ENCODE measurements around the gene CAMKK2.
A peak's percentile ranks its signal among the peaks of the same experiment; 100 is the strongest.

The CAMKK2 gene

DNA sequence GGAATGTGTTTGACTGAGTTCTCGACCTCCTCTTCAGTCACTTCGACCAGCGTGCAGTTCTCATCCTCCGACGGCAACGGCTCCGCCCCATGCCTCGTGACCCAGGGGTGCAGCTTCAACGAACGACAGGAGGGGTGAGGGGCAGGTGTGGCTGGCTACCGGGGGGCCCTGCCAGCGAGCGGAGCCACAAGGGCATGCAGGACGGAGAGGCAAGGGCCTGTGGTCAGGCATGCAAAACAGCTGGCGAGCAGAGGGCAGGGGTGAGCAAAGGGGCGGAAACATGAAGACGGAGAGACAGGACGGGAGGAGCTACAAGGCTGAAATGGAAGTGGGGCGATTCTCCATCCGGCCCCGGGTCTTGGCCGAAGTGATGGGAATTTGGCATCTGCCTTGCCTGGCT is 47.9 kb downstream of the CAMKK2 start:
- DNase-seq (ENCODE audit: low read depth in 1 of 2, low spot score in 1 of 2): no peak

GRCh38 chr12:121246893-121247557 is 49.5 kb downstream of the CAMKK2 start:
- no peak for DNase-seq (ENCODE audit: low read depth in 1 of 2, low spot score in 1 of 2)

DNA sequence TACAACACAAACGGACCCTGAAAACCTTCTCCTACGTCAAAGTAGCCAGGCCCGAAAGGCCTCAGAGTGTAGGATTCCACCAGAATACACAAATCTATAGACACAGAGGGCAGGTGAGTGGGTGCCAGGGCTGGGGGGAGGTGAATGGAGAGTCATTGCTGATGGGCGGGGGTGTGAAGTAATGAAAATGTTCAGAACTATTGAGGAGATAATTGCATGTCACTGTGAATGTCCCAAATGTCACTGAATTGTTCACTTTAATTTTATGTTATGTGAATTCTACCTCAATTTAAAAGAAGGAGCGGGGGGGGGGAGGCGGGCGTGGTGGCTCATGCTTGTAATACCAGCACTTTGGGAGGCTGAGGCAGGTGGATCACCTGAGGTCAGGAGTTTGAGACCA is 50.6 kb downstream of the CAMKK2 start:
- no peak for DNase-seq (ENCODE audit: low read depth in 1 of 2, low spot score in 1 of 2)

GRCh38 chr12:121245031-121245430 is 51.5 kb downstream of the CAMKK2 start:
- no peak for DNase-seq (ENCODE audit: low read depth in 1 of 2, low spot score in 1 of 2)

- DNase-seq (ENCODE audit: low read depth in 1 of 2, low spot score in 1 of 2): no peak
These were observed 55.1 kb downstream of the CAMKK2 start for GRCh38 chr12:121241156-121241970.

GRCh38 chr12:121240484-121241101 is 55.9 kb downstream of the CAMKK2 start:
- peak; percentile 76 to 84 for DNase-seq (ENCODE audit: low read depth in 1 of 2, low spot score in 1 of 2)

DNA sequence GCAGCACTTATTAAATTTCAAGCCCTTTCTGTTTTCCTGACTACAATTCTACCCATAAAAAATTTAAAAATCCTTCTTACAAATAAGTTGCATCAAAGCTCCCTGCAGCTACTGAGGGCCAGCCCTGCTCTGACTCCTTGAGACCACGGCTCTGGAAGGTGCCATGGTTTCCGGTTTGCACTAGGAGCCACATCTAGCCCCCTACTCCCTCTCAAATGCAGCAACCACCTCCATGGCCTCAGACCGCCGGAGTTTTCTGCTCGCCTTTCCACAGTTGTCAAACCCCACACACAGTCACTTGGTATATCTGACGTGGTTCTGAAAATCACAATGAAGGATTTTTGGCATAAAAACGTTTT is 56.5 kb downstream of the CAMKK2 start:
- DNase-seq (ENCODE audit: low read depth in 1 of 2, low spot score in 1 of 2): no peak

GRCh38 chr12:121239351-121240061 is 57.0 kb downstream of the CAMKK2 start:
- no peak for DNase-seq (ENCODE audit: low read depth in 1 of 2, low spot score in 1 of 2)

DNA sequence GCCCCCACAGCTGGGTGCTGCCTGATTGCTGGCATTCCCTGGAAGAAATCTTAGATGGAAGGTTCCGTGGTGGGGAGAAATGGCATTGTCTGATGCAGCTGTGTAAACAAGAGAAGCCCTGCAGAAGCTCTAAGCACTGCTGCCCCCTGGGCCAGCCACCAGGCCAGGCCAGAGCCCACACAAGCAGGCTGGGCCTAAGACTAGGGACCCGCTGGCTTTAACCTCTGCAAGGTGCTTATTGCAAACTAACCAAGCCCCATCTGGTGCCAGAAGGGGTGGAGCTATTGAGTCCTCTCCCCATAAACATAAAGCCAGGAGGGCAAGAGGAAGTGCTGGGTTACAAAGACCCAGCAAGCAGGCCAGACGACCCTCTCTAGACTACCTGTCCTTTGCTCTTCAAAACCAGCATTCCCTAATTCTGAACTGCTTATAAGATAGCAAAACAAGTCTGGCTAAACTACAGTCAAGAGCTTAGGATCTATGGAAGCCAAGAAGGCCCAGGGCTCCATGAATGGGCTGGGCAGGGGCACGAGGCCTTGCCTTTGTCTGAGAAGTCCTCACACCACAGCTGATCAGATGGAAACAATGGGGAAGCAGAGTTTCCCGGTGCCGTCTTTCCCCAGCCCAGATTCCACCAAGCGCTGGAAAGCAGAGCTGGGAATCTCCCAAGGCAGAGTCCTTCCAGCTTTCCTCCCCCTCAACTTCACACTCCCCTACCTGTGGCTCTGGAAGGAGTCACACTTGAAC is 57.7 kb downstream of the CAMKK2 start:
- no peak for DNase-seq (ENCODE audit: low read depth in 1 of 2, low spot score in 1 of 2)

DNA sequence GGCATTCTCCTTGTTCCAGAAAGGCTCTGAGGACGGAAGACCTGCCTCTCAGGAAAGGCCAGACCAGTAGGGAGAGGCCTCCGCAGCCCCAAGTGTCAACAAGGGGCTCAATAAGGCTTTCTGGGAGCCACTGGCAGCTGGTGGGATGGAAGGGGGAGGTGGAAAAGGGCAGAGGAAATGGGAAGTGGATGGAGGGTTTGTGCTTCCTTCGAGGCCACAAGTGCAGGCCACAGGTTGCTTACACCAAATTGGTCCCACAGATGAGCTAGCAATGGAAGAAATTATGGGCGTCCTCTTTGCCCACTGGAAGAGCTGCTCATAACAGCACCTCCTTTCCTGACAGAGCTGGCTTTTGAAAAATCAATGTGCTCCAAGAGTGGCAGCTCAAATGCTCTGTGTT is 58.4 kb downstream of the CAMKK2 start:
- DNase-seq (ENCODE audit: low read depth in 1 of 2, low spot score in 1 of 2): no peak

DNA sequence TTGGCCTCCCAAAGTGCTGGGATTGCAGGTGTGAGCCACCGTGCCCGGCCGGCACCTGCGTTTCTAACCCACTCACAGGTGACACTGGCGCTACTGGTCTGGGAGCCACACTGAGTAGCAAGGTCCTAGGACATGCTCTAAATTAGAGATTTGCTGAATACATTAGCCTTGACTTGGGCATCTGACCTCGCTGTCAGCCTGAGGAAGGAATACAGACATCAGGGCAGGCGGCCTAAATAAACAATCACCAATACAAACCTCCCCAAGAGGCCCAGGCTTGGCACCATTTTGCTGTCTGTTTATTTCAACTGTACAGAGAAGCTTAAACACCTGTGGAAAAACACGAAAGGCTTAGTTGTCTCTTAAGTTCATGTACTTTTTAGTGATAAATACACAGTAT is 59.1 kb downstream of the CAMKK2 start:
- no peak for DNase-seq (ENCODE audit: low read depth in 1 of 2, low spot score in 1 of 2)

DNA sequence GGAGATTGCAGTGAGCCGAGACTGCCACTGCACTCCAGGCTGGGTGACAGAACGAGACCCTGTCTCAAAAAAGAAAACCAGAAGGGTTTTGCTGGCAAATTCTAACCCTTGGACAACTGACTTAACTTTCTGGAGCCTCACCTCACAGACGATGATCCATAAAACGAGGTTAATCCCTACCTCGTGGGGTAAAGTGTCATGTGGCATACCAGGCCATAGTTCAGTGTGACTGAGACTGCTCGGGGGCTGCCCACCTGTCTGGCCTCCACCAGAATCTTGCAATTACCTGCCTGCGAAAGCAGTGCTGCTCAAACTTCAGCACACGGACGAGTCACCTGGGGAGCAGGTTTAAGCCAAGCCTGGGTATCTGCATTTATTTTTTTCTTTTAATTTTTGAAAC is 59.7 kb downstream of the CAMKK2 start:
- no peak for DNase-seq (ENCODE audit: low read depth in 1 of 2, low spot score in 1 of 2)

DNA sequence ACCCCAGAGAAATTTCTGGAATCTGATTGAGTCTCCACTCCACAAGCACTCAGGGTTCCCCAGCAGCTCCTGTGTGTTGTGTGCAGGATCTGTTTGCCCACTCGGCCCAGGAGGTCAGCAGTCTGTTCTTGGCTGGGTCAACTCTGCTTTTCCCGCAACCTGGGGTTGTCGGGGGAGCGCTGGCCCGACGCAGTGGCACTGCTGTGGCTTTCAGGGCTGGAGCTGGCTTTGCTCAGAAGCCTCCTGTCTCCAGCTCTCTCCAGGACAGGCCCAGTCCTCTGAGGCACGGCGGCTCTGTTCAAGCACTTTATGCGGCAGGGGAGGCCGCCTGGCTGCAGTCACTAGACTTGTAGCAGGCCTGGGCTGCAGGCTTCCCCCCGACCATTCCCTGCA is 62.9 kb downstream of the CAMKK2 start:
- DNase-seq (ENCODE audit: low read depth in 1 of 2, low spot score in 1 of 2): no peak

DNA sequence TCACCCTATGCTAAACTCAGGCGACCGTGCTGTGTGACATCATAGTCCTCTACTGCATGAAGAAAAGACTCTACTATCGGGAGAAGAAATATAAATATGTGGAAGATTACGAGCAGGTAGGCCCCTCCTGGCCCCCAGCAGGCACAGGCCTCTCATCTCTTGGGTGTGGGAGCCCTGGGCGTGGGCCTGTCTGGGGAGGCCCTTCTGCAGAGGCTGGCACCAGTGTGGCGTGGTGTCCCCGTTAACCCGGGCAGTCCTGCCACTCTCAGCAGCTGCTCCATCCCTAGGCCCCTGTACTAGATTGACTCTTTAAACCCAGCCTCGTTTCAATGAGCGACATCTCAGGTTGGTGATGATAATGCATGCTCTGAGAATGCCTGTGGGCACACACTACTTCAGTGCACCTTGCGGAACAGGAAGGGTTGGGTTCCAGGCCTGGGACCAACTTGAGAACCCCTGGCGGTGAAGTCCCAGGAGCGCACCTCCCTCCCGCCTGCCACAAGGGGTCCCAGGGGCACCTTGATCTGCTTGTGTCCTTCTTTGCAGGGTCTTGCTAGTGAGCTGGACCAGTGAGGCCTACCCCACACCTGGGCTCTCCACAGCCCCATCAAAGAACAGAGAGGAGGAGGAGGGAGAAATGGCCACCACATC is 63.4 kb downstream of the CAMKK2 start:
- no peak for DNase-seq (ENCODE audit: low read depth in 1 of 2, low spot score in 1 of 2)

DNA sequence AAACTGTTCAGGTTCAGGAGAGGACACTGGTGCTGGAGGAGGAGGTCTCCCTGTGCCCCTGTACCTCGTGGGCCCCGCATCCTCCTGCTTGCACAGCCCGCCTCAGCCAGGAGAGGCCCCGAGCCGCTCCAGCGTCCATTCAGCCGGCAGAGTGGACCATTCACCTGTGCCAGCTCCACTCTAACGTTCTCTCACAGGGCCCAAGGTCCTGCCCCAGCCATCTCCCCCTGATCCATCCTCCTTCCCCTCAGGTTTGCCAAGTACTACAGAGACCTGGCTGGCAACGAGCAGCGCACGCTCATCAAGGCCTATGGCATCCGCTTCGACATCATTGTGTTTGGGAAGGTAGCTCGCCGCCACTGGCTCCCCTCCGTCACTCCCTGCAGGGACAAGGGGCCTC is 64.3 kb downstream of the CAMKK2 start:
- no peak for DNase-seq (ENCODE audit: low read depth in 1 of 2, low spot score in 1 of 2)

DNA sequence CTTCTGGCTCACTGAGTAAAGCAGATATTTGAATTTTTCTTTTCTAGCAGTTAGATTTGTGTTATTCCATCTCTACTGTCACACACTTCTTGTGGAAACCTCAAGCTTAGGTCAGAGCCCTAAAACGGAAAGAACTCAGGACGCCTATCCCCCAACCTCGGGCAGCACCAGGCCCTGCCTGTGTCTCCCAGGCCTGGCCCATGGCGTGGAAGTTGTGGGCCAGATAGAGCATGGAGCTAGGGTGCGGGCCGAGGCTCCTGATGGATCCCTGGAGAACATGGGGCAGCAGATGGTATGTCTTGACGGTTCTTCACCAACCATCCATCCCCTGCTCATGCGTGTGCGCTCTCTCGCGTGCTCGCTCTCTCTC is 66.0 kb downstream of the CAMKK2 start:
- no peak for DNase-seq (ENCODE audit: low read depth in 1 of 2, low spot score in 1 of 2)

DNA sequence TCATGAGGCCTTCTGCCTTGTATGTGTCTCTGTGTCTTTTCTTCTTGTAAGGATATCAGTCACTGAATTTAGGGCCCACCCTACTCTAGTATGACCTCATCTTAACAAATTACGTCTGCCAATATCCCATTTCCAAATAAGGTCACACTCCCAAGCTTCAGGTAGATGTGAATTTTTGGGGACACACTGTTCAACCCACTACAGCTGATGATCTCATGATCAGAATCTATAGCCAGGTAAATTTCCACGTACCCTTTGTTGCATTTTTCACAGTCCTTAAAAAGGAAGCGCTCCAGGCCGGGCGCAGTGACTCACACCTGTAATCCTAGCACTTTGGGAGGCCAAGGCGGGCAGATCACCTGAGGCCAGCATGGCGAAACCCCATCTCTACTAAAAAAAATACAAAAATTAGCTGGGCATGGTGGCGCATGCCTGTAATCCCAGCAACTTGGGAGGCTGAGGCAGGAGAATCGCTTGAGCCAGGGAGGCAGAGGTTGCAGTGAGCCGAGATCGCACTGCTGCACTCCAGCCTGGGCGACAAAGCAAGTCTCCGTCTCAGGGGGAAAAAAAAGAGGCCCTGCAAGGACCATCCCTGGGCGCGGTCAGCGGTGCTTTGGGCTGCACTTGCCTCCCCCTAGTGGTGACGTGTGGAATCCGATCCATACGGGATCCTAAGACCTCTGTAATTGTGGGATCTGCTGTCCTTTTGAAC is 66.5 kb downstream of the CAMKK2 start:
- peak; percentile 28 to 38 for DNase-seq (ENCODE audit: low read depth in 1 of 2, low spot score in 1 of 2)

- no peak for DNase-seq (ENCODE audit: low read depth in 1 of 2, low spot score in 1 of 2)
These were observed 67.4 kb downstream of the CAMKK2 start for GRCh38 chr12:121228919-121229665.

DNA sequence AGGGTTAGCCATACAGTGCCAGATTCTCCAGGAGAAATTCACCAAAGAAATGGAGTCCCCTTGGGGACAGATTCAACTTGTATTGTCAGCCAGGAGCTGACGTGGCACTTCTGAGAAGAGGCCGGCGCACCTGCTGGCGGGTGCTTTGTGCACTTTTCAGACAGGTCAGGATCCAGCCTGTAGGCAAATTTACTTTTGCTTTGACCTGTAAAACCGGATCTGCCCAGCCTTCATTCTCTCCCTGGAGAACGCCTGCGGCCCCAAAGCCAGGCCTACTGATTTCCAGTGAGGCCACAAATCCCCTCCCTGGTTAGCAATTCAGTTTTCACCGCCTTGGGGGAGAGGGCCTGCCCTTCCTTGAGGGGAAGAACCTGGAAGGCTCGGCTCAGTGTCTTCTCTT is 69.2 kb downstream of the CAMKK2 start:
- no peak for DNase-seq (ENCODE audit: low read depth in 1 of 2, low spot score in 1 of 2)
